Measurements from ENCODE around the gene KNL1. TPM values are rescaled to one million over a fixed set of nuclear protein-coding genes. Genes with fewer than 3 reads are reported as not detected.

The KNL1 gene
- total and polyA plus RNA-seq, 7 donors = under 0.01 to 5.9 (median 0.57) TPM; not detected in 1

- no peak for DNase-seq
- H3K27me3 ChIP-seq = no peaks in the 10 kb centered on the region
- no peak overlapping the region for H3K27ac ChIP-seq
- H3K4me3 ChIP-seq = no peak overlapping the region
- TF ChIP-seq EP300 (IDR thresholded peaks at IDR 0.05) (no peak), POLR2AphosphoS5 (IDR thresholded peaks at IDR 0.05) (no peak), POLR2A (IDR thresholded peaks at IDR 0.05) (no peak)
- TF ChIP-seq, protein P1, sequence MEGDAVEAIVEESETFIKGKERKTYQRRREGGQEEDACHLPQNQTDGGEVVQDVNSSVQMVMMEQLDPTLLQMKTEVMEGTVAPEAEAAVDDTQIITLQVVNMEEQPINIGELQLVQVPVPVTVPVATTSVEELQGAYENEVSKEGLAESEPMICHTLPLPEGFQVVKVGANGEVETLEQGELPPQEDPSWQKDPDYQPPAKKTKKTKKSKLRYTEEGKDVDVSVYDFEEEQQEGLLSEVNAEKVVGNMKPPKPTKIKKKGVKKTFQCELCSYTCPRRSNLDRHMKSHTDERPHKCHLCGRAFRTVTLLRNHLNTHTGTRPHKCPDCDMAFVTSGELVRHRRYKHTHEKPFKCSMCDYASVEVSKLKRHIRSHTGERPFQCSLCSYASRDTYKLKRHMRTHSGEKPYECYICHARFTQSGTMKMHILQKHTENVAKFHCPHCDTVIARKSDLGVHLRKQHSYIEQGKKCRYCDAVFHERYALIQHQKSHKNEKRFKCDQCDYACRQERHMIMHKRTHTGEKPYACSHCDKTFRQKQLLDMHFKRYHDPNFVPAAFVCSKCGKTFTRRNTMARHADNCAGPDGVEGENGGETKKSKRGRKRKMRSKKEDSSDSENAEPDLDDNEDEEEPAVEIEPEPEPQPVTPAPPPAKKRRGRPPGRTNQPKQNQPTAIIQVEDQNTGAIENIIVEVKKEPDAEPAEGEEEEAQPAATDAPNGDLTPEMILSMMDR (IDR thresholded peaks at IDR 0.05) = no peak
- H3K9me3 ChIP-seq = no peaks in the 10 kb centered on the region
- H3K36me3 ChIP-seq = no peaks in the 10 kb centered on the region
- H3K4me1 ChIP-seq = no peaks in the 10 kb centered on the region
- intact Hi-C loops (cut with DNase I) = no loop called here
- 17 to 60% methylated on average over 2 of the region's 2 CpGs for WGBS, 2 donors
These were observed 24.0 kb downstream of the KNL1 start for GRCh38 chr15:40618023-40618422.

DNA sequence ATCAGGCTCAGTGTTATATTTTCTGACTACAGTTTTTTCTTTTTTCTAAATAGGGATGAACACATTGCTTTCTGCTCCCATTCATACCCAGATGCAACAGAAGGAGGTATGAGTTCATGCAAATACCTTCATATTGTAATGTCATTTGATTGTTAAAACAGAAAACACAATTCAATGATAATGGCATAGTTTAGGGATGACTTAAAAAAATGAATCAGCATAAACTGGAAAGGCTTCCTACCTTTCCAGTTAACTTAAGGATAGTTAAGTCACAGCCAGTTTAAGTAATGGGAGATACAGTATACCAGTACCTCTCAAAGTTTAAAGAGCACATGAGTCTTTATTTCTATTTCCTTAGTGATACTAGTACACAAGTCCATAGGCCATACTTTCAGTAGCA, 24.9 kb downstream of the KNL1 start:
- Histone ChIP-seq H3K36me3 (no peaks in the 10 kb centered on the region), H3K27ac (no peak overlapping the region), H3K4me3 (no peak overlapping the region), H3K9me3 (no peaks in the 10 kb centered on the region), H3K4me1 (no peaks in the 10 kb centered on the region), H3K27me3 (no peaks in the 10 kb centered on the region)
- DNase-seq = no peak
- intact Hi-C loops (cut with DNase I) = no loop called here
- TF ChIP-seq EP300 (IDR thresholded peaks at IDR 0.05) (no peak), POLR2AphosphoS5 (IDR thresholded peaks at IDR 0.05) (no peak), POLR2A (IDR thresholded peaks at IDR 0.05) (no peak)
- TF ChIP-seq, protein P1 (IDR thresholded peaks at IDR 0.05) = no peak

- H3K27me3 ChIP-seq = no peaks in the 10 kb centered on the region
- 92 to 94% methylated on average over 2 of the region's 2 CpGs for WGBS, 2 donors
- intact Hi-C loops (cut with DNase I) = no loop called here
- H3K4me1 ChIP-seq = no peaks in the 10 kb centered on the region
- no peak overlapping the region for H3K4me3 ChIP-seq
- TF ChIP-seq, protein P1 (IDR thresholded peaks at IDR 0.05) = no peak
- TF ChIP-seq EP300 (IDR thresholded peaks at IDR 0.05) (no peak), POLR2AphosphoS5 (IDR thresholded peaks at IDR 0.05) (no peak), POLR2A (IDR thresholded peaks at IDR 0.05) (no peak)
- DNase-seq = no peak
- no peaks in the 10 kb centered on the region for H3K36me3 ChIP-seq
- no peak overlapping the region for H3K27ac ChIP-seq
- no peaks in the 10 kb centered on the region for H3K9me3 ChIP-seq
These were observed 29.3 kb downstream of the KNL1 start for GRCh38 chr15:40623361-40623760.

DNA sequence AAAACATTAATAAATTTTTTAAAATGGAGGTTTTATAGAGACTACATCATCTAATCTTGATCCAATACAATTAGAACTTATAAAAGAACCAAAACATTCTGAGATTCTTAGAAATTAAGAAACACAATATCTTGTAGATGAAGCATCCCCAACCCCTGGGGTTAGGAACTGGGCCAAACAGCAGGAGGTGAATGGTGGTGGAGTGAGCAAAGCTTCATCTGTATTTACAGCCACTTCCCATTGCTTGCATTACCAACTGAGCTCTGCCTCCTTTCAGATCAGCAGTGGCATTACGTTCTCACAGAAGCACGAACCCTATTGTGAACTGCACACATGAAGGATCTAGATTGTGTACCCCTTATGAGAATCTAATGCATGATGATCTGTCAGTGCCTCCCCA, 36.3 kb downstream of the KNL1 start:
- WGBS, 2 donors = 99% methylated on average over 2 of the region's 2 CpGs
- Histone ChIP-seq H3K4me1 (no peaks in the 10 kb centered on the region), H3K9me3 (no peaks in the 10 kb centered on the region), H3K27ac (no peak overlapping the region), H3K36me3 (no peaks in the 10 kb centered on the region), H3K4me3 (no peak overlapping the region), H3K27me3 (no peaks in the 10 kb centered on the region)
- intact Hi-C loops (cut with DNase I) = no loop called here
- no peak for DNase-seq
- TF ChIP-seq, protein P1 (IDR thresholded peaks at IDR 0.05) = no peak
- no peak for TF ChIP-seq EP300 (IDR thresholded peaks at IDR 0.05)
- no peak for TF ChIP-seq POLR2AphosphoS5 (IDR thresholded peaks at IDR 0.05)
- no peak for TF ChIP-seq POLR2A (IDR thresholded peaks at IDR 0.05)

- TF ChIP-seq POLR2AphosphoS5 (IDR thresholded peaks at IDR 0.05) = no peak
- TF ChIP-seq POLR2A (IDR thresholded peaks at IDR 0.05) = no peak
- no peak for TF ChIP-seq EP300 (IDR thresholded peaks at IDR 0.05)
- TF ChIP-seq, protein P1 (IDR thresholded peaks at IDR 0.05) = no peak
- H3K27me3 ChIP-seq = no peaks in the 10 kb centered on the region
- WGBS, 2 donors = 88 to 97% methylated on average over 9 of the region's 9 CpGs
- no peak for DNase-seq
- no peaks in the 10 kb centered on the region for H3K36me3 ChIP-seq
- H3K27ac ChIP-seq = no peak overlapping the region
- intact Hi-C loops (cut with DNase I) = no loop called here
- H3K4me3 ChIP-seq = no peak overlapping the region
- no peaks in the 10 kb centered on the region for H3K4me1 ChIP-seq
- no peaks in the 10 kb centered on the region for H3K9me3 ChIP-seq
These were observed 39.1 kb downstream of the KNL1 start for GRCh38 chr15:40633178-40633577.
